ENCODE results near the gene MAFB. TPM values are rescaled to one million over a fixed set of nuclear protein-coding genes. Genes with fewer than 3 reads are reported as not detected.

Gene MAFB
- total RNA-seq: 0.22 and 0.57 TPM in 2 replicates

DNA sequence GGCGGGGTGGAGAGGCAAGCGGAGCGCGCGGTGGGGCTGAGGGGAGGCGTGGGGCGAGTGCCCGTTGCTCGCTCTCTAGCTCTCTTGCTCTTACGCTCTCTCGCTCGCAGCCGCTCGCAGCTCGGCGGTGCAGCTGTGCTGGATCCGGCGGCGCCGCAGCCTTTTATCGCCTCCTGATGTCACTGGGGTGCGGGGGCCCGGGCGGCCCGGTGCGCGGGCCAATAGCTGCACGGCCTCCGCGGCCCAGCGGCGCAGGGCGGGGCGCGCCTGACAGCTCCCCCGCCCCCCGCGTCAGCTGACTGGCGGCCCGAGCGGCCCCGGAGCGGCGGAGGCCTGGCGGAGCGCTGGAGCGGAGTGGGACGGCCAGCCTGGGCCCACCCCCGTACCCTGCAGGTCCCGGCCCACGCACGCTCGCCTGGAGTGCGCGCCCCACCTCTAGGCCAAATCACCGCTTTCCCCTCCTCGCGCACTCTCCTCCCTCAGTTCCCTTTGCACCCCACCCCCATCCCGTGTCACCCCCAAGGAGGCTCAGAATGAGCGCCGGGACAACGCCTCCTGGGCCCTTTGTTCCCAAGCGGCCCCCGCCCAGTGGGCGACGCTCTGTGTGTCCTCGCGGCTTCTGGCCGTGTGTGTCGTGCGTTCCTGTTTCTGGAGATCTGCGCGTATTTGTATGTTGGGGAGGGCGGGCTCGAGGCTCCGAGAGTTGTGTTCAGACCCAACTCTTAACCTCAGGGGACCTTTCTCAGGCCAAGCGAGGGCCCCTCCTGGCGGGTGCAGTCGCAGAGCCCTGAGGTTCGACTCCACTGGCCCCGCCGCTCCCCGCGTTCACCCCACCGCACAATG is at the start of gene MAFB:
MAFB (minus strand) TSS at position 137 of the 843 bp plus-strand sequence. CDS start 386 bp downstream, outside the sequence.

Measured in placental pericyte (primary cell).